SK-N-SH treated with all-trans-retinoic acid at 6 μM for 48 hours (cell line): Measurements from ENCODE around the gene SERPINB12.

ENCODE experiments used
- ARNTL ChIP-seq: fragments of 450-650 bp; formaldehyde crosslinking; IDR thresholded peaks from 2 replicates; pipeline ENCODE4 v1.5.0; 2020; ENCODE audit warnings: low read depth, mild to moderate bottlenecking, moderate library complexity, borderline replicate concordance
- ESRRG ChIP-seq: fragments of 250-450 bp; sonication (Bioruptor Pico); IDR thresholded peaks from 2 replicates; pipeline ENCODE4 v1.6.1; 2021; ENCODE audit warnings: mild to moderate bottlenecking
- ISL1 ChIP-seq: fragments of 250-450 bp; sonication (Bioruptor Pico); IDR thresholded peaks from 2 replicates; pipeline ENCODE4 v2.1.2; 2022; ENCODE audit warnings: mild to moderate bottlenecking, moderate library complexity
- SNAI2 ChIP-seq: fragments of 250-450 bp; sonication (Bioruptor Pico); IDR thresholded peaks from 2 replicates; pipeline ENCODE4 v1.5.0; 2020; ENCODE audit warnings: mild to moderate bottlenecking, moderate library complexity
- ZNF70 ChIP-seq: fragments of 450-650 bp; formaldehyde crosslinking; IDR thresholded peaks from 2 replicates; pipeline ENCODE4 v1.5.0; 2020; ENCODE audit warnings: mild to moderate bottlenecking, moderate library complexity
- TF ChIP-seq, protein P1 (sequence below): fragments of 250-450 bp; sonication (Bioruptor Pico); IDR thresholded peaks from 2 replicates; pipeline ENCODE4 v1.8.0; 2020; ENCODE audit warnings: mild to moderate bottlenecking, moderate library complexity, borderline replicate concordance

DNA sequence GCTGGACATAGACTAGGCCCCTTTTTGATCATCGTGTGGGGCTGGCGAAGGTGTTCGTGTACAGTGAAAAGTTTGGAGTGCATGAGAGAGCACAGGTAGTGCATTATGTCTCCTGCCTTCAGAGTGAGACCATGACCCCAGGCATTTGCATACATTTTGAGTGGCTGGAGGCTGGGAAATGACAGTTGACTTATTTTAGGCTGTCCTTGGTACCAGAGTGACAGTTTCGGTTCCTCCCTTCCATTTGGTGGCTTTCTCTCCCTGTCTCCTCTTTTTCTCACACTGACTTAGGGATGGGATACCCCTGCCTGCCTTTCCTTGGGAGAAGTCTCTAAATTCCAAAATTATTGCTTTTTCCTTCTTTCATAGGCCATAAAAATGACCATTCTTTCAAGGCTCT, 20.1 kb downstream of the SERPINB12 start:
- TF ChIP-seq, protein P1, sequence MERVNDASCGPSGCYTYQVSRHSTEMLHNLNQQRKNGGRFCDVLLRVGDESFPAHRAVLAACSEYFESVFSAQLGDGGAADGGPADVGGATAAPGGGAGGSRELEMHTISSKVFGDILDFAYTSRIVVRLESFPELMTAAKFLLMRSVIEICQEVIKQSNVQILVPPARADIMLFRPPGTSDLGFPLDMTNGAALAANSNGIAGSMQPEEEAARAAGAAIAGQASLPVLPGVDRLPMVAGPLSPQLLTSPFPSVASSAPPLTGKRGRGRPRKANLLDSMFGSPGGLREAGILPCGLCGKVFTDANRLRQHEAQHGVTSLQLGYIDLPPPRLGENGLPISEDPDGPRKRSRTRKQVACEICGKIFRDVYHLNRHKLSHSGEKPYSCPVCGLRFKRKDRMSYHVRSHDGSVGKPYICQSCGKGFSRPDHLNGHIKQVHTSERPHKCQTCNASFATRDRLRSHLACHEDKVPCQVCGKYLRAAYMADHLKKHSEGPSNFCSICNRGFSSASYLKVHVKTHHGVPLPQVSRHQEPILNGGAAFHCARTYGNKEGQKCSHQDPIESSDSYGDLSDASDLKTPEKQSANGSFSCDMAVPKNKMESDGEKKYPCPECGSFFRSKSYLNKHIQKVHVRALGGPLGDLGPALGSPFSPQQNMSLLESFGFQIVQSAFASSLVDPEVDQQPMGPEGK (CRISPR knock-in tag), result no peak
- TF ChIP-seq SNAI2 (CRISPR knock-in tag) (no peak), ISL1 (CRISPR knock-in tag) (no peak), ARNTL (CRISPR knock-in tag) (no peak), ZNF70 (CRISPR knock-in tag) (no peak), ESRRG (no peak)
